ENCODE data around the gene PUS3.

GRCh38 chr11:125942771-125943428, 39.9 kb upstream of the PUS3 start:
- TF ChIP-seq ZNF274 (IDR thresholded peaks at IDR 0.05; ENCODE audit: low read depth, low read length) (no peak), YY1 (IDR thresholded peaks at IDR 0.05; ENCODE audit: insufficient read depth, insufficient read length) (no peak)

All from NT2/D1 (cell line).